GM21576 (cell line): ENCODE results near the gene LCN10.

Experiments
- ATAC-seq: cut with Tn5 transposase; IDR thresholded peaks from one replicate; pipeline ENCODE4 v1.9.1; 2021; ENCODE audit warnings: mild to moderate bottlenecking, moderate library complexity; ENCODE audit not compliant: unreplicated experiment

Gene LCN10

GRCh38 chr9:136690104-136690805 lies 52.5 kb downstream of the LCN10 start:
- no peak for ATAC-seq

- ATAC-seq = no peak
These were observed 53.7 kb downstream of the LCN10 start for GRCh38 chr9:136689108-136689460.

- ATAC-seq = peak; percentile 30
These were observed 54.2 kb downstream of the LCN10 start for GRCh38 chr9:136688274-136689107.
